K562 (cell line): ENCODE results near the gene PRR35. TPM values are rescaled to one million over a fixed set of nuclear protein-coding genes. Genes with fewer than 3 reads are reported as not detected.

Experiments used
- CBX8 ChIP-seq: fragments of 200-600 bp; sonication (generic); IDR thresholded peaks from 2 replicates; pipeline ENCODE4 v1.6.1; 2012; ENCODE audit warnings: borderline replicate concordance, mixed run types, low read depth, mild to moderate bottlenecking, moderate library complexity, mixed read lengths, low read length, control low read depth, inconsistent platforms; ENCODE audit not compliant: poor library complexity, severe bottlenecking; ENCODE audit errors: extremely low read depth
- FOXP4 ChIP-seq: sonication (generic); formaldehyde crosslinking; IDR thresholded peaks from 2 replicates; pipeline ENCODE4 v1.8.0; 2022; ENCODE audit warnings: mild to moderate bottlenecking, missing genetic modification reagents, borderline replicate concordance
- HNRNPH1 ChIP-seq: fragments of 200-400 bp; formaldehyde crosslinking; optimal IDR thresholded peaks from 2 replicates; pipeline ENCODE3; 2017; ENCODE audit warnings: low read depth, mild to moderate bottlenecking, low read length, moderate library complexity
- HOXB6 ChIP-seq: fragments of 250-450 bp; sonication (Bioruptor Pico); IDR thresholded peaks from 2 replicates; pipeline ENCODE4 v1.5.1; 2022; ENCODE audit warnings: mild to moderate bottlenecking, borderline replicate concordance
- KLF10 ChIP-seq: fragments of 250-450 bp; sonication (Bioruptor Pico); IDR thresholded peaks from 2 replicates; pipeline ENCODE4 v1.6.1; 2021; ENCODE audit warnings: matching md5 sums
- MAFF ChIP-seq: IDR thresholded peaks from 2 replicates; pipeline ENCODE4 v1.6.1; 2012; ENCODE audit warnings: low read length, improper control_type of control experiment
- MAFG ChIP-seq: fragments of 450-650 bp; conservative IDR thresholded peaks from 2 replicates; pipeline ENCODE4 v1.6.1; 2016; ENCODE audit warnings: missing genetic modification characterization, missing compliant biosample characterization
- MTA2 ChIP-seq: fragments of 450-650 bp; IDR thresholded peaks from 2 replicates; pipeline ENCODE4 v1.6.1; 2016; ENCODE audit warnings: low read depth
- PKNOX1 ChIP-seq: fragments of 450-650 bp; IDR thresholded peaks from 2 replicates; pipeline ENCODE4 v1.6.1; 2016
- RAD21 ChIP-seq, 2 experiments: fragments of 250-450 bp in 1 of 2; fragments of 450-650 bp in 1 of 2; sonication (Bioruptor Pico) in 1 of 2; formaldehyde crosslinking in 1 of 2; IDR thresholded peaks in 1 of 2; conservative IDR thresholded peaks in 1 of 2; 2 replicates each; pipeline versions ENCODE4 v1.4.0 to v1.8.0; 2020 to 2022; ENCODE audit warnings: mild to moderate bottlenecking in 2 of 2, moderate library complexity in 1 of 2
- RFX7 ChIP-seq: fragments of 250-450 bp; sonication (Bioruptor Pico); IDR thresholded peaks from 2 replicates; pipeline ENCODE4 v1.5.1; 2021; ENCODE audit warnings: mild to moderate bottlenecking
- TAL1 ChIP-seq: fragments of 450-650 bp; IDR thresholded peaks from 2 replicates; pipeline ENCODE4 v1.6.1; 2016; ENCODE audit warnings: mild to moderate bottlenecking
- TBL1XR1 ChIP-seq, 2 experiments: IDR thresholded peaks; 2 replicates each; pipeline ENCODE4 v1.6.1; 2012; ENCODE audit warnings: improper control_type of control experiment in 2 of 2, low read length in 2 of 2, mild to moderate bottlenecking in 1 of 2
- TFAM ChIP-seq: fragments of 250-450 bp; sonication (Bioruptor Pico); conservative IDR thresholded peaks from 2 replicates; pipeline ENCODE4 v1.5.0; 2021; ENCODE audit warnings: mild to moderate bottlenecking, moderate library complexity
- THRB ChIP-seq: fragments of 450-650 bp; formaldehyde crosslinking; conservative IDR thresholded peaks from 2 replicates; pipeline ENCODE4 v1.4.0; 2022; ENCODE audit warnings: mild to moderate bottlenecking, missing genetic modification characterization
- U2AF1 ChIP-seq: fragments of 200-400 bp; formaldehyde crosslinking; optimal IDR thresholded peaks from 2 replicates; pipeline ENCODE3; 2017; ENCODE audit warnings: mild to moderate bottlenecking, low read depth, low read length, moderate library complexity
- ZBED1 ChIP-seq: IDR thresholded peaks from 2 replicates; pipeline ENCODE4 v1.6.1; 2014
- ZFP91 ChIP-seq: sonication (generic); formaldehyde crosslinking; IDR thresholded peaks from 2 replicates; pipeline ENCODE4 v1.8.0; 2022; ENCODE audit warnings: mild to moderate bottlenecking, missing genetic modification reagents
- ZNF24 ChIP-seq: fragments of 450-650 bp; IDR thresholded peaks from 2 replicates; pipeline ENCODE4 v1.6.1; 2016
- ZNF655 ChIP-seq: fragments of 250-450 bp; sonication (Bioruptor Pico); IDR thresholded peaks from 2 replicates; pipeline ENCODE4 v1.5.0; 2021
- polyA plus RNA-seq, 8 experiments: library from polyadenylated mRNA; depleted of rRNA in 4 of 8; stranded (reverse) in 5 of 8; unstranded in 3 of 8; fragments of >200 nt; fragmentation: Nextera tagmentation in 2 of 8; fragmentation: Illumina TruSeq in 1 of 8; extraction: Ambion mirVana in 2 of 8; extraction: Trizol in 1 of 8; gene quantifications; 2 replicates each; pipeline versions ENCODE4 v1.2.1 to v1.2.3, GENCODE V29; 2011 to 2014; ENCODE audit warnings: inconsistent platforms in 1 of 8, missing spikeins in 1 of 8
- total RNA-seq, 7 experiments: library from RNA; depleted of rRNA in 6 of 7; stranded (reverse); fragments of >200 nt in 6 of 7; fragmentation: Illumina TruSeq in 2 of 7; extraction: Trizol in 2 of 7; gene quantifications; 2 replicates each; pipeline versions ENCODE4 v1.2.1 to v1.2.3, GENCODE V29; 2011 to 2021; ENCODE audit warnings: low replicate concordance in 1 of 7

Gene PRR35
- total and polyA plus RNA-seq, 9 of the 15 experiments (the other 6 are each of a cell fraction or from before 2014, with no cell fraction given), result 0.17 to 0.45 (median 0.21) TPM; not detected in 5

GRCh38 chr16:527015-527903, 32.9 kb upstream of the PRR35 start, which contains the start of gene CAPN15 (continued):
- TF ChIP-seq ZNF655 (CRISPR knock-in tag) (no peak), TAL1 (no peak), CBX8 (no peak), KLF10 (CRISPR knock-in tag) (no peak), TBL1XR1 (IDR thresholded peaks at IDR 0.05; ENCODE audit: low read length in 2 of 2) (no peak), HOXB6 (CRISPR knock-in tag) (no peak), MAFF (no peak), RFX7 (no peak), TFAM (CRISPR knock-in tag) (no peak), PKNOX1 (no peak), ZFP91 (no peak), MAFG (no peak), RAD21 (CRISPR knock-in tag; conservative IDR thresholded peaks at IDR 0.05 in 1 of 2, IDR thresholded peaks at IDR 0.05 in 1 of 2) (no peak), FOXP4 (CRISPR knock-in tag) (no peak; the same call in 1 of the 2 replicates), MTA2 (no peak), HNRNPH1 (no peak), THRB (CRISPR knock-in tag) (no peak), ZBED1 (no peak), U2AF1 (peak; percentile 86), ZNF24 (peak; percentile 100)
